HepG2 (cell line): ENCODE measurements around the gene VPS25. TPM values are rescaled to one million over a fixed set of nuclear protein-coding genes. Genes with fewer than 3 reads are reported as not detected.

Experiments used
- AGO1 ChIP-seq: fragments of 200-400 bp; formaldehyde crosslinking; IDR thresholded peaks from 2 replicates; pipeline ENCODE4 v1.6.1; 2017; ENCODE audit warnings: mild to moderate bottlenecking, low read depth, low read length, moderate library complexity; ENCODE audit not compliant: poor library complexity, severe bottlenecking
- CBX5 ChIP-seq: sonication (generic); formaldehyde crosslinking; IDR thresholded peaks from 2 replicates; pipeline ENCODE4 v1.4.0; 2020; ENCODE audit warnings: missing genetic modification reagents, borderline replicate concordance
- HCFC1 ChIP-seq: fragments of 150-350 bp; IDR thresholded peaks from 2 replicates; pipeline ENCODE4 v1.6.1; 2014; ENCODE audit warnings: low read depth, low read length
- ZNF124 ChIP-seq: sonication (generic); formaldehyde crosslinking; IDR thresholded peaks from 2 replicates; pipeline ENCODE4 v1.4.0; 2020; ENCODE audit warnings: missing genetic modification reagents
- ZNF253 ChIP-seq: sonication (generic); formaldehyde crosslinking; IDR thresholded peaks from 2 replicates; pipeline ENCODE4 v1.8.0; 2022; ENCODE audit warnings: mild to moderate bottlenecking, missing genetic modification reagents, borderline replicate concordance
- polyA plus RNA-seq, 8 experiments: library from polyadenylated mRNA; depleted of rRNA in 3 of 8; stranded (reverse) in 7 of 8; unstranded in 1 of 8; fragments of >200 nt; fragmentation: Illumina TruSeq in 4 of 8; extraction: Trizol in 4 of 8; gene quantifications; 2 replicates each; pipeline versions ENCODE4 v1.2.1 to v1.2.3, GENCODE V29; 2011 to 2016; ENCODE audit warnings: low read depth in 4 of 8, missing spikeins in 1 of 8, mixed read lengths in 1 of 8; ENCODE audit not compliant: insufficient read depth in 1 of 8
- total RNA-seq, 5 experiments: library from RNA; depleted of rRNA; stranded (reverse); fragments of >200 nt; fragmentation: Illumina TruSeq; extraction: Trizol; gene quantifications; 2 replicates each; pipeline ENCODE4 v1.2.3, GENCODE V29; 2016; ENCODE audit warnings: low read depth in 1 of 5
- TF ChIP-seq, protein P1 (sequence below): sonication (generic); formaldehyde crosslinking; IDR thresholded peaks from 2 replicates; pipeline ENCODE4 v1.8.1; 2023; ENCODE audit warnings: mild to moderate bottlenecking, moderate library complexity, missing genetic modification reagents
- TF ChIP-seq, protein P2 (sequence below): IDR thresholded peaks from 2 replicates; pipeline ENCODE4 v1.4.0; 2020; ENCODE audit warnings: mild to moderate bottlenecking, missing genetic modification reagents
- TF ChIP-seq, protein P3 (sequence below): sonication (generic); formaldehyde crosslinking; IDR thresholded peaks from 2 replicates; pipeline ENCODE4 v1.4.0; 2020; ENCODE audit warnings: missing genetic modification reagents, mild to moderate bottlenecking, borderline replicate concordance
- TF ChIP-seq, protein P4 (sequence below): fragments of 450-650 bp; IDR thresholded peaks from 2 replicates; pipeline ENCODE4 v1.6.1; 2016
- TF ChIP-seq, protein P5 (sequence below): sonication (generic); formaldehyde crosslinking; IDR thresholded peaks from 2 replicates; pipeline ENCODE4 v1.4.0; 2020; ENCODE audit warnings: mild to moderate bottlenecking, missing genetic modification reagents, borderline replicate concordance
- TF ChIP-seq, protein P6 (sequence below): sonication (generic); formaldehyde crosslinking; IDR thresholded peaks from 2 replicates; pipeline ENCODE4 v1.8.0; 2022; ENCODE audit warnings: low read depth, missing genetic modification reagents
- TF ChIP-seq, protein P7 (sequence below): sonication (generic); formaldehyde crosslinking; IDR thresholded peaks from 2 replicates; pipeline ENCODE4 v1.9.0; 2021; ENCODE audit warnings: missing genetic modification reagents, mild to moderate bottlenecking, borderline replicate concordance

VPS25 gene
- total and polyA plus RNA-seq, 2 of the 13 experiments (the other 11 are each of a cell fraction or from before 2014, with no cell fraction given): 161 to 249 TPM

DNA sequence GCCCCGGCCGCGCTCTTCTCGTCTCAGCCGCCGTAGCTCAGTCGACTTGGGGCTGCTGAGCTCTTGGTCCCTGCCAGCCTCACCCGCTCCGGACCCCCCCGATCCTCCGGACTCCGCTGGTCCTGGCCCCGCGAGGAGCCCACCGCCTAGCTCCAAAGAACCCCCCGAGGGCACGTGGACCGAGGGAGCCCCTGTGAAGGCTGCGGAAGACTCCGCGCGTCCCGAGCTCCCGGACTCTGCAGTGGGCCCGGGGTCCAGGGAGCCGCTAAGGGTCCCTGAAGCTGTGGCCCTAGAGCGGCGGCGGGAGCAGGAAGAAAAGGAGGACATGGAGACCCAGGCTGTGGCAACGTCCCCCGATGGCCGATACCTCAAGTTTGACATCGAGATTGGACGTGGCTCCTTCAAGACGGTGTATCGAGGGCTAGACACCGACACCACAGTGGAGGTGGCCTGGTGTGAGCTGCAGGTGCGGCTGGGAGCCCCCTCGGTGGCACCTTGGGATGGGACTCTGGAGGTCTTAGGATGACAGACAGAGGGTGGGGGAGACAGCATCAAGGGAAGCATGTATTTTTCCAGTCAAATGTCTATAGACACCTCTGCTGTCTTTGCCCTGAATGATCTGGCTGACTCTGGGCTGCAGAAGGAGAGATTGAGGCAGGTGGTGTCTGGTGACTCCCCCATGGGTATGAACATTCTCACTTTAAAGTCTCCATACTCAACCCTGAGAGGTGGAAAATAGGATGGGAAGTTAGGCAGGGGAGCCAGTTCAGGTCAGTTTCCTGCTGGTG lies 7.8 kb downstream of the VPS25 start (continued):
- no peak for TF ChIP-seq HCFC1
- peak; percentile 95 for TF ChIP-seq AGO1
- TF ChIP-seq, protein P1, sequence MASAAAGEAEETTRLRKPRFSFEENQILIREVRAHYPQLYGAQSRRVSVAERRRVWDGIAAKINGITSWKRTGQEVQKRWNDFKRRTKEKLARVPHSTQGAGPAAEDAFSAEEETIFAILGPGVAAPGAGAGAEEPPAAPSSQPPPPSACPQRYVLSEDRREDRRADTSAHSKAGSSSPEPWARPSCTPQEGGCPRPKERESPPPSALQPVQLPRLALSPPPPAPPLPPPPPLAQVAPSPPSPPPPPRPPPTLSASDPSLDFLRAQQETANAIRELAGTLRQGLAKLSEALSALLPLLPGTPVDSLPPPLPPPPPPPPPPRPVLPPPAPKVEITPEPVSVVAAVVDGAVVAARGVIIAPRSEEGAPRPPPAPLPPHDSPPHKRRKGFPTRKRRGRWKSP: 0 out of 2 replicates have a peak, but pooled peaks have one; percentile 24
- TF ChIP-seq, protein P2, sequence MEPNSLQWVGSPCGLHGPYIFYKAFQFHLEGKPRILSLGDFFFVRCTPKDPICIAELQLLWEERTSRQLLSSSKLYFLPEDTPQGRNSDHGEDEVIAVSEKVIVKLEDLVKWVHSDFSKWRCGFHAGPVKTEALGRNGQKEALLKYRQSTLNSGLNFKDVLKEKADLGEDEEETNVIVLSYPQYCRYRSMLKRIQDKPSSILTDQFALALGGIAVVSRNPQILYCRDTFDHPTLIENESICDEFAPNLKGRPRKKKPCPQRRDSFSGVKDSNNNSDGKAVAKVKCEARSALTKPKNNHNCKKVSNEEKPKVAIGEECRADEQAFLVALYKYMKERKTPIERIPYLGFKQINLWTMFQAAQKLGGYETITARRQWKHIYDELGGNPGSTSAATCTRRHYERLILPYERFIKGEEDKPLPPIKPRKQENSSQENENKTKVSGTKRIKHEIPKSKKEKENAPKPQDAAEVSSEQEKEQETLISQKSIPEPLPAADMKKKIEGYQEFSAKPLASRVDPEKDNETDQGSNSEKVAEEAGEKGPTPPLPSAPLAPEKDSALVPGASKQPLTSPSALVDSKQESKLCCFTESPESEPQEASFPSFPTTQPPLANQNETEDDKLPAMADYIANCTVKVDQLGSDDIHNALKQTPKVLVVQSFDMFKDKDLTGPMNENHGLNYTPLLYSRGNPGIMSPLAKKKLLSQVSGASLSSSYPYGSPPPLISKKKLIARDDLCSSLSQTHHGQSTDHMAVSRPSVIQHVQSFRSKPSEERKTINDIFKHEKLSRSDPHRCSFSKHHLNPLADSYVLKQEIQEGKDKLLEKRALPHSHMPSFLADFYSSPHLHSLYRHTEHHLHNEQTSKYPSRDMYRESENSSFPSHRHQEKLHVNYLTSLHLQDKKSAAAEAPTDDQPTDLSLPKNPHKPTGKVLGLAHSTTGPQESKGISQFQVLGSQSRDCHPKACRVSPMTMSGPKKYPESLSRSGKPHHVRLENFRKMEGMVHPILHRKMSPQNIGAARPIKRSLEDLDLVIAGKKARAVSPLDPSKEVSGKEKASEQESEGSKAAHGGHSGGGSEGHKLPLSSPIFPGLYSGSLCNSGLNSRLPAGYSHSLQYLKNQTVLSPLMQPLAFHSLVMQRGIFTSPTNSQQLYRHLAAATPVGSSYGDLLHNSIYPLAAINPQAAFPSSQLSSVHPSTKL (CRISPR knock-in tag): peak; percentile 49; the same call in 1 of the 2 replicates
- TF ChIP-seq, protein P3, sequence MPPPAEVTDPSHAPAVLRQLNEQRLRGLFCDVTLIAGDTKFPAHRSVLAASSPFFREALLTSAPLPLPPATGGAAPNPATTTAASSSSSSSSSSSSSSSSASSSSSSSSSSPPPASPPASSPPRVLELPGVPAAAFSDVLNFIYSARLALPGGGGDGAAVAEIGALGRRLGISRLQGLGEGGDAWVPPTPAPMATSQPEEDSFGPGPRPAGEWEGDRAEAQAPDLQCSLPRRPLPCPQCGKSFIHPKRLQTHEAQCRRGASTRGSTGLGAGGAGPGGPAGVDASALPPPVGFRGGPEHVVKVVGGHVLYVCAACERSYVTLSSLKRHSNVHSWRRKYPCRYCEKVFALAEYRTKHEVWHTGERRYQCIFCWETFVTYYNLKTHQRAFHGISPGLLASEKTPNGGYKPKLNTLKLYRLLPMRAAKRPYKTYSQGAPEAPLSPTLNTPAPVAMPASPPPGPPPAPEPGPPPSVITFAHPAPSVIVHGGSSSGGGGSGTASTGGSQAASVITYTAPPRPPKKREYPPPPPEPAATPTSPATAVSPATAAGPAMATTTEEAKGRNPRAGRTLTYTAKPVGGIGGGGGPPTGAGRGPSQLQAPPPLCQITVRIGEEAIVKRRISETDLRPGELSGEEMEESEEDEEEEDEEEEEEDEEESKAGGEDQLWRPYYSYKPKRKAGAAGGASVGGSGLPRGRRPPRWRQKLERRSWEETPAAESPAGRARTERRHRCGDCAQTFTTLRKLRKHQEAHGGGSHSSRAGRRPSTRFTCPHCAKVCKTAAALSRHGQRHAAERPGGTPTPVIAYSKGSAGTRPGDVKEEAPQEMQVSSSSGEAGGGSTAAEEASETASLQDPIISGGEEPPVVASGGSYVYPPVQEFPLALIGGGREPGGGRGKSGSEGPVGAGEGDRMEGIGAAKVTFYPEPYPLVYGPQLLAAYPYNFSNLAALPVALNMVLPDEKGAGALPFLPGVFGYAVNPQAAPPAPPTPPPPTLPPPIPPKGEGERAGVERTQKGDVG (CRISPR knock-in tag): no peak
- TF ChIP-seq, protein P4, sequence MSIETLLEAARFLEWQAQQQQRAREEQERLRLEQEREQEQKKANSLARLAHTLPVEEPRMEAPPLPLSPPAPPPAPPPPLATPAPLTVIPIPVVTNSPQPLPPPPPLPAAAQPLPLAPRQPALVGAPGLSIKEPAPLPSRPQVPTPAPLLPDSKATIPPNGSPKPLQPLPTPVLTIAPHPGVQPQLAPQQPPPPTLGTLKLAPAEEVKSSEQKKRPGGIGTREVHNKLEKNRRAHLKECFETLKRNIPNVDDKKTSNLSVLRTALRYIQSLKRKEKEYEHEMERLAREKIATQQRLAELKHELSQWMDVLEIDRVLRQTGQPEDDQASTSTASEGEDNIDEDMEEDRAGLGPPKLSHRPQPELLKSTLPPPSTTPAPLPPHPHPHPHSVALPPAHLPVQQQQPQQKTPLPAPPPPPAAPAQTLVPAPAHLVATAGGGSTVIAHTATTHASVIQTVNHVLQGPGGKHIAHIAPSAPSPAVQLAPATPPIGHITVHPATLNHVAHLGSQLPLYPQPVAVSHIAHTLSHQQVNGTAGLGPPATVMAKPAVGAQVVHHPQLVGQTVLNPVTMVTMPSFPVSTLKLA: no peak
- no peak for TF ChIP-seq ZNF124 (CRISPR knock-in tag)
- TF ChIP-seq CBX5: no peak
- TF ChIP-seq, protein P5, sequence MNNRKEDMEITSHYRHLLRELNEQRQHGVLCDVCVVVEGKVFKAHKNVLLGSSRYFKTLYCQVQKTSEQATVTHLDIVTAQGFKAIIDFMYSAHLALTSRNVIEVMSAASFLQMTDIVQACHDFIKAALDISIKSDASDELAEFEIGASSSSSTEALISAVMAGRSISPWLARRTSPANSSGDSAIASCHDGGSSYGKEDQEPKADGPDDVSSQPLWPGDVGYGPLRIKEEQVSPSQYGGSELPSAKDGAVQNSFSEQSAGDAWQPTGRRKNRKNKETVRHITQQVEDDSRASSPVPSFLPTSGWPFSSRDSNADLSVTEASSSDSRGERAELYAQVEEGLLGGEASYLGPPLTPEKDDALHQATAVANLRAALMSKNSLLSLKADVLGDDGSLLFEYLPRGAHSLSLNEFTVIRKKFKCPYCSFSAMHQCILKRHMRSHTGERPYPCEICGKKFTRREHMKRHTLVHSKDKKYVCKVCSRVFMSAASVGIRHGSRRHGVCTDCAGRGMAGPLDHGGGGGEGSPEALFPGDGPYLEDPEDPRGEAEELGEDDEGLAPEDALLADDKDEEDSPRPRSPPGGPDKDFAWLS (CRISPR knock-in tag): no peak
- TF ChIP-seq ZNF253 (CRISPR knock-in tag): no peak
- TF ChIP-seq, protein P6, sequence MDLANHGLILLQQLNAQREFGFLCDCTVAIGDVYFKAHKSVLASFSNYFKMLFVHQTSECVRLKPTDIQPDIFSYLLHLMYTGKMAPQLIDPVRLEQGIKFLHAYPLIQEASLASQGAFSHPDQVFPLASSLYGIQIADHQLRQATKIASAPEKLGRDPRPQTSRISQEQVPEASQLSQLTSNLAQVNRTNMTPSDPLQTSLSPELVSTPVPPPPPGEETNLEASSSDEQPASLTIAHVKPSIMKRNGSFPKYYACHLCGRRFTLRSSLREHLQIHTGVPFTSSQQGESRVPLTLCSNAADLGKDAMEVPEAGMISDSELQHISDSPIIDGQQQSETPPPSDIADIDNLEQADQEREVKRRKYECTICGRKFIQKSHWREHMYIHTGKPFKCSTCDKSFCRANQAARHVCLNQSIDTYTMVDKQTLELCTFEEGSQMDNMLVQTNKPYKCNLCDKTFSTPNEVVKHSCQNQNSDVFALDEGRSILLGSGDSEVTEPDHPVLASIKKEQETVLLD: no peak
- TF ChIP-seq, protein P7, sequence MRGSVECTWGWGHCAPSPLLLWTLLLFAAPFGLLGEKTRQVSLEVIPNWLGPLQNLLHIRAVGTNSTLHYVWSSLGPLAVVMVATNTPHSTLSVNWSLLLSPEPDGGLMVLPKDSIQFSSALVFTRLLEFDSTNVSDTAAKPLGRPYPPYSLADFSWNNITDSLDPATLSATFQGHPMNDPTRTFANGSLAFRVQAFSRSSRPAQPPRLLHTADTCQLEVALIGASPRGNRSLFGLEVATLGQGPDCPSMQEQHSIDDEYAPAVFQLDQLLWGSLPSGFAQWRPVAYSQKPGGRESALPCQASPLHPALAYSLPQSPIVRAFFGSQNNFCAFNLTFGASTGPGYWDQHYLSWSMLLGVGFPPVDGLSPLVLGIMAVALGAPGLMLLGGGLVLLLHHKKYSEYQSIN (CRISPR knock-in tag): no peak
